IMR-90 (cell line): ENCODE results near the gene PPP1R14D.

Source experiments
- BHLHE40 ChIP-seq: fragments of 150-350 bp; IDR thresholded peaks from 2 replicates; pipeline ENCODE4 v1.6.1; 2016; ENCODE audit warnings: mild to moderate bottlenecking, low read depth, low read length
- CEBPB ChIP-seq: IDR thresholded peaks from 2 replicates; pipeline ENCODE4 v1.6.1; 2012; ENCODE audit warnings: low read depth, low read length, improper control_type of control experiment
- CHD1 ChIP-seq: IDR thresholded peaks from 2 replicates; pipeline ENCODE4 v1.6.1; 2012; ENCODE audit warnings: low read depth, low read length, improper control_type of control experiment
- CTCF ChIP-seq: conservative IDR thresholded peaks from 2 replicates; pipeline ENCODE4 v1.5.1; 2012; ENCODE audit warnings: mild to moderate bottlenecking, low read depth, low read length, improper control_type of control experiment
- FOS ChIP-seq: fragments of 150-350 bp; IDR thresholded peaks from 2 replicates; pipeline ENCODE4 v1.6.1; 2016; ENCODE audit warnings: low read depth, low read length
- MAFK ChIP-seq: IDR thresholded peaks from 2 replicates; pipeline ENCODE4 v1.6.1; 2012; ENCODE audit warnings: low read depth, low read length, improper control_type of control experiment
- MXI1 ChIP-seq: IDR thresholded peaks from 2 replicates; pipeline ENCODE4 v1.6.1; 2012; ENCODE audit warnings: low read depth, mild to moderate bottlenecking, low read length, moderate library complexity, borderline replicate concordance
- POLR2A ChIP-seq: IDR thresholded peaks from 2 replicates; pipeline ENCODE4 v1.6.1; 2012; ENCODE audit warnings: mild to moderate bottlenecking, low read depth, low read length
- RCOR1 ChIP-seq: IDR thresholded peaks from 2 replicates; pipeline ENCODE4 v1.6.1; 2012; ENCODE audit warnings: mild to moderate bottlenecking, low read length, improper control_type of control experiment; ENCODE audit not compliant: insufficient replicate concordance
- RFX5 ChIP-seq: IDR thresholded peaks from 2 replicates; pipeline ENCODE4 v1.8.0; 2012; ENCODE audit warnings: low read depth, mild to moderate bottlenecking, low read length, moderate library complexity
- SMC3 ChIP-seq: fragments of 150-350 bp; IDR thresholded peaks from 2 replicates; pipeline ENCODE4 v1.6.1; 2016; ENCODE audit warnings: low read depth, mild to moderate bottlenecking, antibody characterized with exemption, low read length, moderate library complexity

DNA sequence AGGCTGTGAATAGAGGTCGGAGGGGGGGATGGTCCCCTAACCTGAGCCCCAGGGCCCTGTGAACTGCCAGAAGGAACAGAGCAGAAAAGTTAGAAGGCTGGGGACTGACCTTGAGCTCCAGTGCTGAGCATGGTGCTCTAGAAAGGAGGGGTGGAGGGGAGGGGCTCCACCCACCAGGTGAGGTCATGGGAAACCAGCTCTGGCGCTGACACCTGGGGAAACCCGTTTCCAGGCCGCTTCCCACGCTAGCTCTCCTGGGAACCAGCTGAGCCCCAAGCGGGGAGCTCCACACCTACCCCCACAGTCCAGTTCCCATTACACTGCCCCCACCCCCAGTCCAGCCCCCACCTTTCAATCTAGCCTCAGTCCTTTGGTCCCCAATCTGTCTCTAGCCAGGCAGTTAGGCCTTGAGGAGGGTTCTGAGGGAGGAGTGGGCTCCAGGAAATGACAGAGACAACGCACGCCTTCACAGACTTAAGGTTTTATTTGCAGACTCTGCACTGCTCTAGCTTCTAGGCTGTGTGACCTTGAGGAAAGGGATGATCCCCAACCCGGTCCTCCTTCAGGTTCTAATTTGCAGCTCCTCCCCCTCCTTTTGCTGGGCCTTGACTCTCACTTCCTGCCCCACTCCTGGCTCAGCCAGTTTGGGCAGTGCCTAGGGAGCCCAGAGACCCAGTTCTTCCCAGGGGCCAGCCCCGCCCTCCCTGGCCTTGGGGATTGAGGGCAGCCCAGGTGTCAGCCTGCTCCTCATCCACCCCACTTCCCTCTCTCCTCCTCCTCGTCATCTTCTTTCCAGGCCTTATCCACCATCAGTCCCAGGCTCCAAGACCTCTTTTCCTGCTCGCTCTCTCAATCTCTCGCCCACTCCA, 43.5 kb upstream of the PPP1R14D start:
- TF ChIP-seq CTCF (no peak), MXI1 (no peak), BHLHE40 (no peak), POLR2A (no peak), RFX5 (no peak), FOS (no peak), CEBPB (no peak), CHD1 (no peak), SMC3 (no peak), RCOR1 (no peak), MAFK (no peak)
